Measurements from ENCODE around the gene ZBTB42. TPM values are rescaled to one million over a fixed set of nuclear protein-coding genes. Genes with fewer than 3 reads are reported as not detected.

ZBTB42 gene
- total and polyA plus RNA-seq, 2 of the 13 experiments (the other 11 are each of a cell fraction or from before 2014, with no cell fraction given): 2.8 to 4.2 TPM

DNA sequence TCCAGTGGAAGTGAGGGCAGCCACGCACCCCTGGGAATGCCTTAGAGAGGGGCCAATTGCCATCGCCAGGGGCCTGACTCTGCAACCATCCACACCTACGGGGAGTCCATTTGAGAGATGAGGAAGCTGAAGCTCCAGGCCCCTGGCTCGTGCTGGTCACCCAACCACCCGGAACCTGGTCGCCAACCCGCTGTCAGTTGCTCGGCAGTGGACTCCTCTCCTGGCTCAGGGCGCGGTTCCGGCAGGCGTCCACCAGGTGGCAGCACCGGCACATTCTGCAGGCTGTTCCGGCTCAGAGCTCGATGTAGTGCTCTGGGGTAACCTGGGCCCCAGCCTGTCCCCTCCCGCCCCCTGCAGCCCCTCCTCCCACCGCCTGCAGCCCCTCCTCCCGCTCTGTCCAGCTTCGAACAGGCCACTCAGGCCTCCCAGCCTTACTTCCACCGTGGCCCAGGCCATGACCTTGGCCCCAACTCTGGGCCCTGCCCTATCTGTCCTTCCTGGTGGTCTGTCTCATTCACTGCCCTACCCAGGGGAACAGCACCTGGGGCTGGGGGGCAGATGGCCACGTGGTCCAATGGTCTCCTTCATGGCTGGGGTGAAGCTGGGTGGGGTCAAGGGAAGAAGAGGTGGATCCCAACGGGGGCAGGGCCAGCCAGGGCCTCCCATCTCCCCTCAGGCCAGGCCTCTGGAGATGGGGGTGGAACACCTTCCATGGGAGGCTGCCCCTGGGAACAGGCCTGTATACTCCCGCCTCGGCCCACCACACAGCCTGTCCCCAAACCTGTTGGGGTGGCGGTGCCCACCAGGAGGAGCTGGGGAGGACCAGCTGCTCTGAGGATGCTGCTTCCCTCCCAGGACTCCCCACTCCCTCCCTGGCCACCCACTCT is 32.2 kb upstream of the ZBTB42 start (continued):
- TF ChIP-seq ZNF878 (CRISPR knock-in tag; IDR thresholded peaks at IDR 0.05) (no peak; the same call in 1 of the 2 replicates), REXO4 (CRISPR knock-in tag; IDR thresholded peaks at IDR 0.05; ENCODE audit: borderline replicate concordance) (no peak), ZNF567 (CRISPR knock-in tag; IDR thresholded peaks at IDR 0.05; ENCODE audit: borderline replicate concordance) (peak; percentile 53; the same call in 1 of the 2 replicates), PHF8 (CRISPR knock-in tag; IDR thresholded peaks at IDR 0.05) (peak; percentile 50; the same call in 1 of the 2 replicates), ZKSCAN5 (CRISPR knock-in tag; IDR thresholded peaks at IDR 0.05) (no peak; the same call in 1 of the 2 replicates), ZNF558 (CRISPR knock-in tag; IDR thresholded peaks at IDR 0.05; ENCODE audit: borderline replicate concordance) (0 out of 2 replicates have a peak, but pooled peaks have one; percentile 30), ZNF251 (CRISPR knock-in tag; IDR thresholded peaks at IDR 0.05) (no peak), CBX2 (IDR thresholded peaks at IDR 0.05; ENCODE audit: low read depth, low read length) (no peak), CBX2 (CRISPR knock-in tag; IDR thresholded peaks at IDR 0.05; ENCODE audit: low read depth) (no peak), RCOR2 (CRISPR knock-in tag; IDR thresholded peaks at IDR 0.05) (no peak), MTA1 (CRISPR knock-in tag; IDR thresholded peaks at IDR 0.05; ENCODE audit: borderline replicate concordance) (peak; percentile 82), SALL1 (CRISPR knock-in tag; IDR thresholded peaks at IDR 0.05) (peak; percentile 85), SIX4 (CRISPR knock-in tag; IDR thresholded peaks at IDR 0.05) (no peak), ZFP41 (CRISPR knock-in tag; IDR thresholded peaks at IDR 0.05; ENCODE audit: borderline replicate concordance) (peak; percentile 35; the same call in 1 of the 2 replicates), MED13 (CRISPR knock-in tag; IDR thresholded peaks at IDR 0.05) (no peak), CHD2 (IDR thresholded peaks at IDR 0.05; ENCODE audit: low read depth, low read length) (peak; percentile 26; the same call in 1 of the 2 replicates), KDM5A (IDR thresholded peaks at IDR 0.05; ENCODE audit: borderline replicate concordance, low read length) (no peak), CREM (IDR thresholded peaks at IDR 0.05) (no peak; the same call in 1 of the 2 replicates), CREM (CRISPR knock-in tag; IDR thresholded peaks at IDR 0.05) (no peak)
- TF ChIP-seq, protein P1, sequence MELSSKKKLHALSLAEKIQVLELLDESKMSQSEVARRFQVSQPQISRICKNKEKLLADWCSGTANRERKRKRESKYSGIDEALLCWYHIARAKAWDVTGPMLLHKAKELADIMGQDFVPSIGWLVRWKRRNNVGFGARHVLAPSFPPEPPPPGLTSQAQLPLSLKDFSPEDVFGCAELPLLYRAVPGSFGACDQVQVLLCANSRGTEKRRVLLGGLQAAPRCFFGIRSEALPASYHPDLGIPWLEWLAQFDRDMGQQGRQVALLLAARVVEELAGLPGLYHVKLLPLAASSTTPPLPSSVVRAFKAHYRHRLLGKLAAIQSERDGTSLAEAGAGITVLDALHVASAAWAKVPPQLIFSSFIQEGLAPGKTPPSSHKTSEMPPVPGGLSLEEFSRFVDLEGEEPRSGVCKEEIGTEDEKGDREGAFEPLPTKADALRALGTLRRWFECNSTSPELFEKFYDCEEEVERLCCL (CRISPR knock-in tag; IDR thresholded peaks at IDR 0.05; ENCODE audit: borderline replicate concordance): no peak
- TF ChIP-seq, protein P2, sequence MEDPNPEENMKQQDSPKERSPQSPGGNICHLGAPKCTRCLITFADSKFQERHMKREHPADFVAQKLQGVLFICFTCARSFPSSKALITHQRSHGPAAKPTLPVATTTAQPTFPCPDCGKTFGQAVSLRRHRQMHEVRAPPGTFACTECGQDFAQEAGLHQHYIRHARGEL (CRISPR knock-in tag; IDR thresholded peaks at IDR 0.05): no peak
- TF ChIP-seq, protein P3, sequence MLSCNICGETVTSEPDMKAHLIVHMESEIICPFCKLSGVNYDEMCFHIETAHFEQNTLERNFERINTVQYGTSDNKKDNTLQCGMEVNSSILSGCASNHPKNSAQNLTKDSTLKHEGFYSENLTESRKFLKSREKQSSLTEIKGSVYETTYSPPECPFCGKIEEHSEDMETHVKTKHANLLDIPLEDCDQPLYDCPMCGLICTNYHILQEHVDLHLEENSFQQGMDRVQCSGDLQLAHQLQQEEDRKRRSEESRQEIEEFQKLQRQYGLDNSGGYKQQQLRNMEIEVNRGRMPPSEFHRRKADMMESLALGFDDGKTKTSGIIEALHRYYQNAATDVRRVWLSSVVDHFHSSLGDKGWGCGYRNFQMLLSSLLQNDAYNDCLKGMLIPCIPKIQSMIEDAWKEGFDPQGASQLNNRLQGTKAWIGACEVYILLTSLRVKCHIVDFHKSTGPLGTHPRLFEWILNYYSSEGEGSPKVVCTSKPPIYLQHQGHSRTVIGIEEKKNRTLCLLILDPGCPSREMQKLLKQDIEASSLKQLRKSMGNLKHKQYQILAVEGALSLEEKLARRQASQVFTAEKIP (CRISPR knock-in tag; IDR thresholded peaks at IDR 0.05; ENCODE audit: borderline replicate concordance): no peak
- TF ChIP-seq, protein P4, sequence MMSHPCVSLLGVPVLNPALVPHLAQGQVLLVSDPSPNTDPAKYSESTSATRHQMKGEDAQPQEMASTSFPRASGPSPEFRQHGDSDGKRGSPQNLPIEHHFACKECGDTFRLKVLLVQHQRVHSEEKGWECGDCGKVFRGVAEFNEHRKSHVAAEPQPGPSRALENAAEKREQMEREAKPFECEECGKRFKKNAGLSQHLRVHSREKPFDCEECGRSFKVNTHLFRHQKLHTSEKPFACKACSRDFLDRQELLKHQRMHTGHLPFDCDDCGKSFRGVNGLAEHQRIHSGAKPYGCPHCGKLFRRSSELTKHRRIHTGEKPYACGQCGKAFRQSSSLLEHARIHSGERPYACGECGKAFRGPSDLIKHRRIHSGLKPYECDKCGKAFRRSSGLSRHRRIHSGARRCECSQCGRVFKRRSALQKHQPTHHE (CRISPR knock-in tag; IDR thresholded peaks at IDR 0.05; ENCODE audit: borderline replicate concordance): peak; percentile 54; the same call in 1 of the 2 replicates
- TF ChIP-seq, protein P5, sequence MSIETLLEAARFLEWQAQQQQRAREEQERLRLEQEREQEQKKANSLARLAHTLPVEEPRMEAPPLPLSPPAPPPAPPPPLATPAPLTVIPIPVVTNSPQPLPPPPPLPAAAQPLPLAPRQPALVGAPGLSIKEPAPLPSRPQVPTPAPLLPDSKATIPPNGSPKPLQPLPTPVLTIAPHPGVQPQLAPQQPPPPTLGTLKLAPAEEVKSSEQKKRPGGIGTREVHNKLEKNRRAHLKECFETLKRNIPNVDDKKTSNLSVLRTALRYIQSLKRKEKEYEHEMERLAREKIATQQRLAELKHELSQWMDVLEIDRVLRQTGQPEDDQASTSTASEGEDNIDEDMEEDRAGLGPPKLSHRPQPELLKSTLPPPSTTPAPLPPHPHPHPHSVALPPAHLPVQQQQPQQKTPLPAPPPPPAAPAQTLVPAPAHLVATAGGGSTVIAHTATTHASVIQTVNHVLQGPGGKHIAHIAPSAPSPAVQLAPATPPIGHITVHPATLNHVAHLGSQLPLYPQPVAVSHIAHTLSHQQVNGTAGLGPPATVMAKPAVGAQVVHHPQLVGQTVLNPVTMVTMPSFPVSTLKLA (IDR thresholded peaks at IDR 0.05): peak; percentile 52; the same call in 1 of the 2 replicates

All from HepG2 (cell line).